SH-SY5Y (cell line): ENCODE data around the gene EPGN.

Experiments
- GATA2 ChIP-seq: IDR thresholded peaks from 2 replicates; pipeline ENCODE4 v1.6.1; 2011; ENCODE audit warnings: mild to moderate bottlenecking, low read depth, low read length
- GATA3 ChIP-seq: IDR thresholded peaks from 2 replicates; pipeline ENCODE4 v1.6.1; 2011; ENCODE audit warnings: low read depth, mild to moderate bottlenecking, low read length, moderate library complexity

DNA sequence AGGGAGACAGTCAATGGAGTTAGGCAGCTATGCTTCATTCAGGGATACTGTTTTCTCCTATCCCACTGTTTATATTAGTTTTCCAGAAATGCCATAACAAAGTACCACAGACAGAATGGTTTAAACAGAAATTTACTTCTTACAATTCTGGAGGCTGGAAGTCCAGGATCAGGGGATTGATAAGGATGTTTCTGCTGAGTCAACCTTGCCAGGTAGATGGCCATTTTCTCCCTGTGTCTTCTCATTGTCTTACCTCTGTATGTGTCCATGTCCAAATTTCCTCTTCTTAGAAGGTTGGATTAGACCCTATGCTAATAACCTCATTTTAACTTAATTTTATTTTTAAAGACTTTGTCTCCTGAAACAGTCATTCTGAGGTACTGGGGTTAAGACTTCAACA, 20.5 kb upstream of the EPGN start:
- TF ChIP-seq GATA3: no peak
- TF ChIP-seq GATA2: no peak
